Subcutaneous adipose tissue (tissue), 4 donors: Measurements from ENCODE around the gene SMIM38. TPM values are rescaled to one million over a fixed set of nuclear protein-coding genes. Genes with fewer than 3 reads are reported as not detected.

ENCODE experiments used
- CTCF ChIP-seq: fragments of 450-650 bp; IDR thresholded peaks from one replicate; pipeline ENCODE4 v1.5.1; 2016; ENCODE audit warnings: low read depth, mild to moderate bottlenecking, control low read depth, antibody characterized with exemption, moderate library complexity
- total RNA-seq, 4 donors: library from RNA; depleted of rRNA; stranded (reverse); fragments of >200 nt; gene quantifications; one replicate each; pipeline ENCODE4 v1.1.0, GENCODE V29; 2016

Gene SMIM38
- total RNA-seq, 4 donors from 2014 or later, result 0.44 to 1.2 (median 1.1) TPM; not detected in 1

- TF ChIP-seq CTCF, result no peak
Measured at GRCh38 chr11:69204941-69205742, 49.4 kb downstream of the SMIM38 start.

Other genes with a start within 250 kb of the SMIM38 start
- gene MRGPRD, start 174.9 kb upstream of the SMIM38 start, total RNA-seq, result not detected
- 10 to 100 TPM in 2 of 4 donors, 1 to 10 TPM in 2; 8.8 to 18.6 (median 10.9) TPM for gene MRGPRF, start 142.7 kb upstream of the SMIM38 start, total RNA-seq
- gene TPCN2, start 107.0 kb upstream of the SMIM38 start, total RNA-seq, result 10 to 100 TPM; 12.2 to 30.7 (median 17.6) TPM
- gene MYEOV, start 138.2 kb downstream of the SMIM38 start, total RNA-seq, result 10 to 100 TPM; 21.4 to 57.9 (median 39.2) TPM